T47D (cell line): ENCODE results near the gene CACNA2D1.

ENCODE experiments used
- DNase-seq, 2 experiments: peaks; one replicate each; pipeline versions ENCODE4 v3.0.0 to v3.0.0-alpha.2; 2011 to 2012; ENCODE audit warnings: low read depth in 1 of 2, low spot score in 1 of 2
- JUND ChIP-seq: IDR thresholded peaks from 2 replicates; pipeline ENCODE4 v1.6.1; 2012; ENCODE audit warnings: low read depth
- in situ Hi-C: cut with HindIII; loops from 2 replicates; pipeline ENCODE4 v1.10.0; 2016; ENCODE audit warnings: low sequenced_read_pairs, low pct_unique_long_range_greater_than_20kb

The CACNA2D1 gene

DNA sequence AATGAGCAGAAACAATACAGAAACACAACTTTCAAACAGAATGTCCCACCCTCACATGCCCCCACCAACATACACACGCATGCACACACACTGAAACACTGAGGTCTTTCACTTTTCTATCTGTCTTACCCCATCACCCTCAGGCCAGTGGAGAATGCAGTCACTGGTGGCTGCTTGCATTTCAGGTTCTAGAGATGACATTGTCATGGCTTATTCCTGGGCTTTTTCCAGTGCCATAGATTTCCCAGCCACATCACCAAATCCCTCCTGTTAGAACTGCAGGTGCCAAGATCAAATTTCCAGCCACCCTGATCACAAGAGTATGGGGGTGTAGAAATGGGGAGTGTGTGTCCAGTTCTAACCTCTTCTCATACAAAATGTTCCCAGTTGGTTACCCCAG lies 68.4 kb downstream of the CACNA2D1 start:
- TF ChIP-seq JUND, result no peak
- no peak for DNase-seq
- in situ Hi-C loops, result no loop called here

DNA sequence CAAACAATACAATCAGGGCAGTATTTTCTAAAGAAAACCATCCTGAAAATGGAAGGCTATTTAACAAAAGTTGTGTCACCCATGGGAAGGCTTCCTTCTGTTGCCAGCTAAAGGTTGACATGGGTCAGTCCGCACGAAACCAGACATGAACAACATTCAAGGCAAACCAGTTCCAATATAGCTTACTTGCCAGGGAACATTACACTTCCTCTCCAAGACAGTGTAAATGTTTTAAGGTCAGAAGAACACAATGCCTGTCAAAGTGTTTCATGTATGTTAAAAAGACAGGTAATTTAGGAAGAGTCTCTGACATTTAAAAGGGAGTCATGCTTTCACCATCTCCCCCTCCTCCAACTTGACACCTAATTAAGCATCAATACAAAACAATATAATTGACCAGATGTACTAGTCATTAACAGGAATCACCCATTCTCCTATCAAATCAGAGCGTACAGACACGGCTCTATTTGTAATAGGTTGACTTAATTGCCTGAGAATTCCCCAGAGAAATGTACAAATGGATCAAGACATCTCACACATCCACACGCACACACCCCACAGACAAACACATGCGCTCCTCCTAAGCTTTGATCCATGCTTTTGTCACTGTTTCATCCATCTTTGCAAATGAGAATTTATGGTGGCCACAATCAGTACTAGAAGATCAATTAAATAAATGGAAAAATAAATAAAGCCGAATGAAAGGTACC lies 69.5 kb downstream of the CACNA2D1 start:
- DNase-seq, result peak in 1 of 2 experiments; percentile 38
- TF ChIP-seq JUND, result no peak
- in situ Hi-C loops, result no loop called here

DNA sequence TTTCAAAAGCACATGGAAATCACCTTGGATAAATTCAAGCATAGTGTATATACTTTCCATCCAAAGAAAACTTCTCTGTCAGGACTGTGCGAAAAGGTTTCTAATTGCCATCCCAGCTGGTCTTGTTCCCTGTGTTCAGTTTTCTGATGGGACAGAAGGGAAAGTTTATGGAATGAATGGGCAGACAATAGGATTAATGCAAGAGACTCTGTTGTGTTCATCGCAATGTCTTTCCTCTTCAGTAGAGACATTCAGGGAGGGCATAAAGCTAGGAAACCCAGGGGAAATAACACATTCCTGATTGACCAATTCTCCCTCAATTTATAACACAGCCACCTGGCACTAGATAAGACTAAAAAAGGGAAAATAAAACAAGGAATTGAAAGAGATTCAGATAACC lies 78.9 kb downstream of the CACNA2D1 start:
- TF ChIP-seq JUND, result no peak
- no peak for DNase-seq
- in situ Hi-C loops, result no loop called here

DNA sequence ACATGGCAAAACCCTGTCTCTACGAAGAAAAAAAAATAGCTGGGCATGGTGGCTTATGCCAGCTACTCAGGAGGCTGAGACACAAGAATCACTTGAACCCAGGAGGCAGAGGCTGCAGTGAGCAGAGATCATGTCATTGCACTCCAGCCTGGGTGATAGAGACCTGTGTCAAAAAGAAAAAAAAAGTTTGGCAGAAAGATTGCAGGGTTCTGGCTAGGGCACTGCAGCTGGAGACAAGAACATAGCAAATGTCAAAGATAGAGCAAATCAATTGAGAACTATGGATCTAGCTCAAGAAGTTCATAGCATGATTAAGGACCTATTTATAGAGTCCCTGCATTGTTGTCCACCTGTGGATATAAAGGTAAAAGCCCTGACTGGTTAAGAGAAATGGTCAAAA lies 79.5 kb downstream of the CACNA2D1 start:
- no peak for DNase-seq
- in situ Hi-C loops, result no loop called here
- TF ChIP-seq JUND, result no peak

DNA sequence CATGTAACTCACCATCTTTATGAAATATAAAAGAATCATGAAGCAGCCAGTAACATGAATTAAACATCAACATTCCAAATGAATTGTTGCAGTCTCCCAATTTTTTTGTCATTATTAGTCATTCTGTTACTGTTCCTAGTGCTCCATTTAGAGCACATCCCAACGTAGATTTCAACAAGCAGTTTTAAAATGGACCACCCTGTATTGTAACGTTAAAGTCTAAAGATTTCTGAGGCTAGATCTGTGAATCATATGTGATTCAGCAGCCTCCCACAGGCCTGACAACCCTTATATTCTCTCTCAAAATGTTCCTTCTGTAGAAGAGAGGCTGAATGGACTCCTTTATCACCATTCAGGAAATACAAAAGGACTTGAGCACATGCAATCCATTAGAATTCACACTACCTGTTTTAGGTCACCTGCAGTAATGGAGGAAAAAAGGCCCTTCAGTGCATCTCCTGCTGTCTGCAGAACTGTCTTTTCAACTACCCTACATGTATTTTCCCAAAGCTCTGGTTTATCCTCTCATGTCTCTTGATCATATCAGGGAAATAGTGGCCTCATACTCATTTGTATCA lies 81.4 kb downstream of the CACNA2D1 start:
- in situ Hi-C loops, result no loop called here
- no peak for TF ChIP-seq JUND
- DNase-seq, result no peak

DNA sequence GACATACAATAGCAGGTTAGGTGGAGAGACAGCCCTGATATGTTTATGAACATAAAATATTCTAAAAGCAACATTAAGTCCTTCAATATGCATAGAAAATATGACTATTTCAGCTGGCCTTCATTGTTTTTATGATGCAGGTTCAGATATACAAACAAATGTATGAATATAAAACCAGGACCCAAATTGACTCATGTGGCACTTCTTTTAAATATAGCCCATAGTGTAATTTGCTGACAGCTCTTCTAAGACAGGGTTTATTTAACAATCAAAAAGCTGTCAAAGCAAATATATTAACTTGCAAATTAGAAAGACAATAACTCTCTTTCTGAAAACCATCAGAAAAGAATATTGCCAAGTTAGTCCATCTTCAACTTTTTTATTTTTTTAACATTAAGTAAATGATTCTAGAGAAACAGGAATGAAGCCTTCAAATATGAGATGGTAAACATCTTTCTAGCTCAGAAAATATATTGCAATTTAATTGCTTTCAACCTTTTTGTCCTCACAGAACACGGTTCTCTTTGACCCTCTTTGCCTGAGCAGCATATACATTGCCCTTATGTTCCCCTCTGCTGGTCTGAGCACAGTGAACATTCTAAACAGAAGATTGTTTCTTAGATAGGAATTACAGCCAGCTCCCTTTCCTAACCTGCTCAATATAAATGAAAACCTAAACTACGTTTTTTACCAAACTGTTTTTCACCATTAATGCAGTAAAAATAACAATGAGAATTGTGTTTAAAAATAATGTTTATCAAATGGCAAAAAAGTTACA lies 82.8 kb downstream of the CACNA2D1 start:
- TF ChIP-seq JUND, result no peak
- DNase-seq, result no peak
- in situ Hi-C loops, result no loop called here

DNA sequence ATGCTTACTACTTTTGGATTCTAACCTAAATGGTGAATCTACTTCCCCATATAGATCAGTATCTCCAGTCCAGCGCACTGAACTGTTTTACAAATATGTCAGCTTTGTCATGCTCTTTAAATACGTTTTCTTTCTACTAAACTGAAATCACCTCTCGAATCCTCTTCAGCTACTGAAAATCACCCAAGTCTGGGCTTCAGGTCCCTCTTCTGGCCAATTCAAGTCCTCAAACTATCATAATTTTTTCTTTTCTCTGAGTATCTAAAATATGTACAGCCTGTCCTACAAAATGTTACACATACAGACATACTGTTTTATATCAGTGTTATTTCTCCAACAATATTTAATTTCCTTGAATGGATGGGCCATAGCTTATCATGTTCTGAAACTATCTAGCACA lies 84.2 kb downstream of the CACNA2D1 start:
- in situ Hi-C loops, result no loop called here

DNA sequence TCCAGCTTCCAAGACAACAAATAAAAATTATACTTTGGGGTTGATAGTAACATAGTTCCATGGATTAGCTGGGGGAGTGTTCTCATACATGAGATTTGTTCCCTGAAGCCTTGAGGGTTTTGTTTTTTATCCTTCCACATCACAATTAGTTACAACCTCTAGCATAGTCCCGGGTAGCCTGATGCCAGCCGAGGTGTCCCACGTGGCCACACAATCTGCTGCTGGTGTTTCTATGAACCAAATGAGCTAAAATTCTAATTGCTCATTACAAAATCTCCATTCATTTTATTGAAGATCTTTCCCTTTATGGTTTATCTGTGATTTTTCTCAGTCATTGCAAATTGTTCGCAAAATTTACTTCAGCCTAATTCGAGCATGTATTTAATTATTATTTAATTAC lies 84.7 kb downstream of the CACNA2D1 start:
- DNase-seq, result no peak
- in situ Hi-C loops, result no loop called here
- TF ChIP-seq JUND, result no peak

More for the DNA sequence above, 84.2 kb downstream of the CACNA2D1 start:
- DNase-seq, result peak in 1 of 2 experiments; percentile 21
- TF ChIP-seq JUND, result no peak

DNA sequence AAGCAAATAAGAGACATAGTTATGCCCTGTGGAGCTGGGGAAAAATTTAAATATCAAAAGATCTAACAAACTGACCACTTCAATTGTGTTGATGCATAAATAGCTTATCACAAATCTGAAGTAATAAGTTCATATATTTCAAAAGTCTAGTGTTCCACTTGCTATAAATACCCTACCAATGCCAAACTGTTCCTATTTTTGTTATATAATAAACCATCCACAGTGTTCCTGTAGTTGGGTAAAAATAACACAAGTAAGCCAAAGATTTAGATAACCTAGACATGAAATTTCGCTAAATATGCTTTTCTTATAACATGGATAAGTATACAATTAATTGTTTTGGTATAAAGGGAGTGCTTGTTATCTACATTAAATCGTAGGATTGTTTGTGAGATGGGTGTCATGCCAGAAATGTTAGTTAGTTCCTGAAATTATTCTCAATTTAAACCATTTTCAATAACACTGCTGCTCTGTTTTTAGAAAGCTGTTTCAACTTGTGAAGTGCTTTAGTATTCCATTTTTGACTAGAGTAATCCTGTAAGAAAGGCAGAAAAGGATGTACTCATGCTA lies 85.5 kb downstream of the CACNA2D1 start:
- in situ Hi-C loops, result no loop called here
- DNase-seq, result no peak
- no peak for TF ChIP-seq JUND

DNA sequence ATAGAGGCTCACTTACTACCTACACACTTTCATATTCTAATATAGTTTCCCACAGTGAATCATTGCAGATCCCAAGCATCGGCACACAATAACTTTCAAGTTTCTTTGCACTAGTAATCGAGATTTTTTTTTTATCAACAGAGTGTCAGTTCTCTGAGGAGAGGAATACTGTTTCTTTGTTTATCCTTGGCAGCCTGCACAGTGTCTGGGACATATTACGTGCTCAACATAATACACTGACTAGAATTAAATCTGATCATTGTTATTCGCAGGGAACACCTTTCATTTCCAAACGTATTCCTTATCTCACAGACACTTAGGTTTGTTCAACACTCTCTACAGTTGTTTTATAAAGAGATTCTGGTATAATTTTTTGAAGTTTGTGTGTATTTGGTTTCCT lies 95.3 kb downstream of the CACNA2D1 start:
- no peak for DNase-seq
- in situ Hi-C loops, result no loop called here

DNA sequence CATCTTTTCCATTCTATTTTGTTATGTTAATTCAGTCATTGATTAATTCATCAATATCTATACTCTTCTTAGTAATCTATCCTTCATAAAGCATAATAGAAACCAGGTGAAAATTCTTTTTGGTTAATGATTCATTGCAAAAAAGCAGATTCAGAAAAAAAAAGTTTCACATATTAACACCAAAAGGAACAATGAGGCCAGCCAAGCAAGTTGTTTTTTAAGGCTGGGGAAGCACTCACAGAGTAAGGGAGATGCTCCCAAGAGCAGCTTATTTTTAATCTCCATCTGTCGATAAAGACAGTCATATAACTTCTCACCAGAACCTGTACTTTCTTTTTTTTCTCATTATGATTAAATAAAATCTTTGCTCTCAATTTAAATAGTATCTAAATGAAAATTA lies 95.8 kb downstream of the CACNA2D1 start:
- in situ Hi-C loops, result no loop called here
- DNase-seq, result no peak
- no peak for TF ChIP-seq JUND

More for the DNA sequence above, 95.3 kb downstream of the CACNA2D1 start:
- no peak for TF ChIP-seq JUND

DNA sequence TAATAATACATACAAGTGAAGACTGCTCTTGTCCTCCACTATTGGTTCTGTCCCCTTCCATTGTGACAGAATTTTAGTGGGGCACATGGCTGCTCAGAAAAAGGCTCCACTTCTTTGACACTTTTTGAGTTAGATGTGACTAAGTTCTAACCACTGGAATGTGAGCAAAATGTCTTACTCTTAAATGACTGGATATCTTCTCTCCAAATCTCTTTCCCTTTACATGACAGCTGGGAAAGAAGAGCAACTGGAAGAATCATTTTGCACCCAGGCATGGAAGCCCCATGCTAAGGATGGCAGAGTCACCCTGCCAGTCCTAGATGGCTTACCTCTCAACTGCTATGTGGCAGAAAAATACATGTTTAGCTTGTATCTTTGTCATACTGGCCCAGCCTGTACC lies 97.7 kb downstream of the CACNA2D1 start:
- DNase-seq, result peak in 1 of 2 experiments; percentile 9
- in situ Hi-C loops, result no loop called here
- TF ChIP-seq JUND, result no peak

DNA sequence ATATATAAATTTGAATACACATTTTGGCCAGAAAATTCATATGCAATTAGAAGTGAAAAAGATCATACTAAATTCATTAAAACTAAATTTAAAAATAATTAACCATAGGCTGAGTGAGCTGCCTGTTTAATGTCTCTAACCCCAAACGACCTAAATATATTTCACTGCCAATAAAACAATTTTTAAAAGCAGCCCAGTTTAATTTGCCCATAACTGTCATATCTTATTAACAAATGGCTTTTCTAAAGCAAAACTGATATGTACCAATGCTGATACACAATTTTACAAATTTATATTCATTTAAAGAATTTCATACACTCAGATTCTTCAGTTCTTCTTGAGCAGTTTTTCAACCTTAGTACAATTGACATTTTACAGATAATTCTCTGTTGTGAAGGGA lies 99.9 kb downstream of the CACNA2D1 start:
- in situ Hi-C loops, result no loop called here
- no peak for DNase-seq
- TF ChIP-seq JUND, result no peak
